T47D (cell line): Measurements from ENCODE around the gene GNA12.
A peak's percentile ranks its signal among the peaks of the same experiment; 100 is the strongest.
"Not testable (repeated sequence)": the region's sequence is repeated elsewhere in the genome, so short reads cannot be mapped to it uniquely, and the experiment has no call there.

Source experiments
- DNase-seq, 2 experiments: peaks; one replicate each; pipeline versions ENCODE4 v3.0.0 to v3.0.0-alpha.2; 2011 to 2012; ENCODE audit warnings: low read depth in 1 of 2, low spot score in 1 of 2
- JUND ChIP-seq: IDR thresholded peaks from 2 replicates; pipeline ENCODE4 v1.6.1; 2012; ENCODE audit warnings: low read depth
- in situ Hi-C: cut with HindIII; loops from 2 replicates; pipeline ENCODE4 v1.10.0; 2016; ENCODE audit warnings: low sequenced_read_pairs, low pct_unique_long_range_greater_than_20kb

Gene GNA12

DNA sequence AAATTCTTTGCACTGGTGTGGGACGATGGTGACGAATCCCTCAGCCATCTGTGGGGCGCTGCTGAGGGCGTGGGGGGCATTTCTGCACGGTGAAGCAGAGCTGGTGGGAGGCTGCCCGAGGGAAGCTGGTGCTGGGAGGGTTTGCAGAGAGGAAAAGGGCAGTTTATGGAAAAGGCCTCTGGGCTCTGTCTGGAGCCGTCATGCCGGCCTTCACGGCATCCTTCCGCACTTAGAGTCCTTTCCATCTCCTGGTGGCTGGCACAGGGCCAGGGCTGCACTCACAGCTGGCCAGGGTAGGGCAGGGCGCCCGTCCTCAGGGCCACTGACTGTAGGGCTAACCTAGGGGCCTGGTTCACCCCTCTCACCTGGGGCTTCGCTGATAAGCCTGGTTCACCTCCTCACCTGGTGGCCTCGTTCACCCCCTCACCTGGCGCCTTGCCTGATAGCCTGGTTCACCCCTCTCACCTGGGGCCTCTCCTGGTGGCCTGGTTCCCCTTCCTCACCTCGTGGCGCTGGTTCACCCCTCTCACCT is 156.7 kb downstream of the GNA12 start:
- in situ Hi-C loops, result no loop called here
- TF ChIP-seq JUND, result no peak
- peak in 1 of 2 experiments; percentile 66 for DNase-seq

DNA sequence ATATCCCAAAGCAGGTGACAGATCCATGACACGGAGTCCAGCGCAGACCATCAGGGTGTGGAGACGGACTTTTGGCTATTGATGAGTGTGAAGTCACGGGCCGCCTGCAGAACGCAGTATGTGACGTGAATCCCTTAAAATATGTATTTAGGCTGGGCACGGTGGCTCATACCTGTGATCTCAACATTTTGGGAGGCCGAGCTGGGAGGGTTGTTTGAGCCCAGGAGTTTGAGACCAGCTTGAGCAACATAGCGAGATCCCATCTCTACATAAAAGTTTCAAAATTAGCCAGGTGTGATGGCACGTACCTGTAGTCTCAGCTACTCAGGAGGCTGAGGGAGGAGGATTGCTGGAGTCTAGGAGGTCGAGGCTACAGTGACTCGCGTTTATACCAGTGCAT is 158.0 kb downstream of the GNA12 start:
- TF ChIP-seq JUND, result no peak
- no peak for DNase-seq
- in situ Hi-C loops, result no loop called here

DNA sequence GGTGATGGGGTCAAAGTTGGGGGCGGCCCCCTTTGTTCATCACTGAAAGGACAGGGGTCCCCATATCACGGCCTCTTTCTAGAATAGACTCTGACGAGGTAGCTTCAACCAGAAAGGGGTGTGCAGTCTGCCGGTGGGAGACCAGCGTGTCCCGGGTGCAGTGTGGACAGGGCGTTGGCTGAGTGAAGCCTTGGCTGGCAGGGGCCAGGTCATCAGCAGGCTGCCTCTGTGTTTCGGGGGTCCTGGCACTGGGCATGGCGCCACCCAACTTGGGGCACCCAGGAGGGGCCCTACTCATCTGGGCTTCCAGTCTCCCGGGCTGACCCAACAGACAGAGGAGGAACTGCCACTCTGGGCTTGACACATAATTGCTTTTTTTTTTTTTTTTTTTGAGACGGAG is 159.6 kb downstream of the GNA12 start:
- no peak for TF ChIP-seq JUND
- no peak for DNase-seq
- in situ Hi-C loops, result no loop called here

DNA sequence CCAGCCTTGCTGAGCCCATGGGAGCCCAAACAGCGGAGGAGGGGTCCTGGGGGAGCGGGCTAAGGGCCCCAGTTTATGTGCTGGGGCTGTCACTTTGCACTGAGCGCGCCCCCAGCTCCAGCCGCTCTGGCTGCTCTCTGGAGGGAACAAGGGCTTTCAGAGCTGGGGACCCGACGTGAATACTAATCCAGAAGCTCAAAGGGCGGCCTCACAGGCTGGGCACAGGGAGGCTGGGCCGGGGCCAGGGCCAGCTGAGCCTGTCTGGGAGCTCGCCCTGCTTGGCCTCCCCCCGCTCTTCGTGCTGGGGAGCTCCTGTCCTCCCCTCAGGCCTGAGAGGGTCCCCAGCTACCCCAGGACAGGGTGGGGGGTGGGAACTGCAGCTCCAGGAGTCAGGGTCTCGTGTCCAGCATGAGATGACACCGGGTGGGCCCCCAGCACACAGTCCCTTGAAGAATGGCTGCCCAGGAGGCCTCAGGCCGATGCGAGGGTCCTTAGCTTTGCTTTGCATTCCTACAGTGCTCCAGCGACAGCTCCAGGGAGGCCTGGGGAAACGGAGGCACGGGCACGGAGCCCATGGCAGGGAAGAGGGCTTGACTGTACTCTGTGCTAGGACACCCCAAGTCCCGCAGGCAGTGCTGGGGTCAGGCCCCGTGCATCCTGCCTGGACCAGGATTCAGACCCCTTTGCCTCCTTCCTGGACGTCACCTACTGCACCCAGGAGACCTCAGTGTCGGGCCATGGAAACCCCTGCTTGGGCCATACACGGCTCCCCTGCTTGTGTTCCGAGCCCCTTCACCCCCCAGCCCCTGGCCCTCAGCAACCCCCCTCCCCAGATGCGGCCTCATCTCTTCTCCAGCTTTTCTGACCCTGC is 161.9 kb downstream of the GNA12 start:
- no peak for DNase-seq
- no peak for TF ChIP-seq JUND
- in situ Hi-C loops, result no loop called here

- peak; percentile 91 to 98 for DNase-seq
- in situ Hi-C loops, result no loop called here
- no peak for TF ChIP-seq JUND
These were observed 163.2 kb downstream of the GNA12 start for GRCh38 chr7:2680792-2681490.

- DNase-seq, result no peak
- no peak for TF ChIP-seq JUND
- in situ Hi-C loops, result no loop called here
These were observed 163.9 kb downstream of the GNA12 start for GRCh38 chr7:2680256-2680655.

DNA sequence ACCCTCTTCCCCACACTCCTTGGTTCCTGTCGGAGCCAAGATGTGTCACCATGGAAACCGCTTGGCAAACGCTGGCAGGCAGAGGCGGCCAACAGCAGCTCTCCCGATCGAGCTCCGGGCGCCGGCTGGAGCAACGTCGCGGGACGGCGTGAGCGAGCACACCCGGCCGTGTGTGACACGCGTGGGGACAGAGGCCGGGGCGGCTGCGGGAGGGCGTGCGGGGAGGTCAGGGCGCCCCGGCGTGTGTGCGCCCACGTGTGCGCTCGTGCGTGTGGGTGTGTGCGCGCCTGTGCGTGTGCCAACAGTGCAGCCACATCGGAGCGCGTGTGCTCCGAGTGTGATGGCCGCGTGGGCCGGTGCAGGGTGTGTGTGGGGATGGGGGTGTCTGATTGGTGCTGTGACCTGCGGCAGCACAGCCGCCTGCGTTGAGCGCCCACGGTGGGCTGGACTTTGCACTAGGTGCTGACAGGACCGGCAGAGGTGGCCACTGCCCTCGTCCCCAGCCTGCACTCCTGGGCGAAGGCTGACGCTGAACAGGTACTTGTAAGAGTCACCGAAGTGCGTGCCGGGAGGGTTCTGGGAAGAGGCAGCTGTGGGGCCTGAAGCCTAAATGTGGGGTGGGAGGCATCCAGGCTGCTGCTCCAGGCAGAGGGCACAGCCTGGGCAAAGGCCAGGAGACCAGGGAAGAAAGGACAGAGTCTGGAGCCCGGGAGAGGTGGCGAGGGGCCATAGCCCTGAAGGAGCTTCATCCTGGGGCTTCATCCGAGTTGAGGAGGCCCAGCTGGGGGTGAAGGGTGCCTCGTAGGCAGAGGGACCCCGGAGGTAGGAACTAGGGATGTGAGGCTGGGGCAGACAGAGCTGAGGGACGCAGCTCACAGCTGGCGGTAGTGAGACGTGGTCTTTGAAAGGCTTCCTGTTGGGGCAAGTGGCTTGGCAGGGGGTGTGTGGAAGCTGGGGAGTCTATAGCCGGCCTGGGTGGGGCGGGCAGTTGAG is 164.7 kb downstream of the GNA12 start:
- DNase-seq, in situ Hi-C loops: not testable (repeated sequence)

GRCh38 chr7:2678454-2678853 is 165.7 kb downstream of the GNA12 start:
- DNase-seq, in situ Hi-C loops: not testable (repeated sequence)
